Skeletal muscle cell (primary cell): ENCODE data around the gene PACRG.

ENCODE experiments used
- DNase-seq: peaks from one replicate; pipeline ENCODE4 v3.0.0-alpha.2; 2010; ENCODE audit warnings: low read depth
- H3K4me3 ChIP-seq: 2 replicates; pipeline ENCODE4 v1.5.1; 2011; ENCODE audit warnings: low read depth, mild to moderate bottlenecking, control low read depth, low read length, moderate library complexity

The PACRG gene

GRCh38 chr6:162770955-162771354 lies 43.2 kb downstream of the PACRG start:
- H3K4me3 ChIP-seq, result no peak overlapping the region
- DNase-seq, result no peak

DNA sequence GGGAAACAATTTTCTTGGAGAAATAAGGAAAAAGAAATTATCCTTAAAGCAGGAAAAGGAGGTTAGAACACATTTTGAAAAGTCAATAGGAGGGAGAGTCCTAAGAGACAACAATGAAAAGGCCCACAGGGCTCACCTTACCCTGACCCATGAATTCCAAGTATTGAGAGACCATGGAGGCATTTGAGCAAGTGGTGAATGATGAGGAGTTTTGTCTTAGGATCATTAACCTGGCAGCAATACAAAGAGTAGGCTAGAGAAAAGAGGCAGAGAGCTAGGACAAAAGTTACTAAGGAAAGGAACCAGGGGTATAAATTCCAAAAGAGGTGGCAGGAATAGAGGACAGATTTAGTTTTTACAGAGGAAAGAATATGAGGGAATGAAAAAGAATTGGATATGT lies 44.7 kb downstream of the PACRG start:
- no peak for DNase-seq
- no peak overlapping the region for H3K4me3 ChIP-seq

GRCh38 chr6:162773996-162774395 lies 46.2 kb downstream of the PACRG start:
- H3K4me3 ChIP-seq, result no peak overlapping the region
- DNase-seq, result no peak

DNA sequence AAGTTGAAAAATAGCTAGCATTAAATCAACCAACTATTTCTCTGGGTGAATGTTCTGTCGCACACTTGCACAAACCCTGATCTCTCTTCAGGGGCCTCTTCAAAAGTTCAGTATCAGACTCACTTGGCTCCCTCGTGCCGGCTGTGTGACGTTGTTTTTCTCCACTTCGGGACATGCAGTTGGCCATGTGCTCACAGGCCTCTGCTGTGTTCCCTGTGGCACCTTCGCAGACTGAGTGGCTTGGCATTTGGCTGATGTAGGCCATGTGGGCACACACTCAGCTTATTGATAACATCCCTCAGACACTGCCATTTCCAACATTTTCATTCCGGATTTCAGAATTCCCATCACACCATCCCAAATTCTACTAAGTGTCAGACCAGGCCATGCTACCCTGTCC lies 49.3 kb downstream of the PACRG start:
- no peak overlapping the region for H3K4me3 ChIP-seq
- DNase-seq, result no peak

GRCh38 chr6:162778603-162779002 lies 50.8 kb downstream of the PACRG start:
- H3K4me3 ChIP-seq, result no peak overlapping the region
- DNase-seq, result no peak

- DNase-seq, result no peak
- no peak overlapping the region for H3K4me3 ChIP-seq
These were observed 58.0 kb downstream of the PACRG start for GRCh38 chr6:162785632-162786242.

- DNase-seq, result no peak
- no peak overlapping the region for H3K4me3 ChIP-seq
These were observed 70.9 kb downstream of the PACRG start for GRCh38 chr6:162798546-162799266.

DNA sequence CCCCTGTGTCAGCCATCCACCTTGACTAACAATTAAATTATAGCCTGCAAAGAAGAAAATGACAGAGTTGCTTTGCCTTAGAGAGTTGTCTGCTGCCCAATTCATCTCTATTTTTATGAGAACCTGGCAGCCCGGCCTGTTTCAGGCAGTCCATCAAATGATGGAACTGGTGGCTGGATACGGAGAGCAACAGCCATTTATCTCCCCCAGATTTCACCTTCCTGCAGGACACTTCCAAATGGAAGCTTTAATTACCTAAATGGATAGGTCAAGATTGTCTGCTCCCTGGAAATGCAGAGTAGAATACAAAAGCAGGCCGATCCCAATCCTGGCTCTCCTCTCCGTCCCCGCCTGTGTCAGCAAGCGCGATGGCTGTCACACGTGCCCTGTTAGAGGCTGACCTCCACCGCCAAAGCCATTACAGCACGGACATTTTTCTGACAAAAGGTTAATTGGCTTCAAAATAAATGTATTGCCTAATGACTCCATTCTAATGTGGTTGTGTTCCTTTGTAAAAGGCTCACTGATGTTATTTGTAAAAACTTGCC lies 86.7 kb downstream of the PACRG start:
- no peak for DNase-seq
- no peak overlapping the region for H3K4me3 ChIP-seq

GRCh38 chr6:162817196-162817595 lies 89.4 kb downstream of the PACRG start:
- no peak for DNase-seq
- no peak overlapping the region for H3K4me3 ChIP-seq

GRCh38 chr6:162819284-162819683 lies 91.5 kb downstream of the PACRG start:
- DNase-seq, result no peak
- no peak overlapping the region for H3K4me3 ChIP-seq

- no peak for DNase-seq
- no peak overlapping the region for H3K4me3 ChIP-seq
These were observed 93.3 kb downstream of the PACRG start for GRCh38 chr6:162821102-162821501.

DNA sequence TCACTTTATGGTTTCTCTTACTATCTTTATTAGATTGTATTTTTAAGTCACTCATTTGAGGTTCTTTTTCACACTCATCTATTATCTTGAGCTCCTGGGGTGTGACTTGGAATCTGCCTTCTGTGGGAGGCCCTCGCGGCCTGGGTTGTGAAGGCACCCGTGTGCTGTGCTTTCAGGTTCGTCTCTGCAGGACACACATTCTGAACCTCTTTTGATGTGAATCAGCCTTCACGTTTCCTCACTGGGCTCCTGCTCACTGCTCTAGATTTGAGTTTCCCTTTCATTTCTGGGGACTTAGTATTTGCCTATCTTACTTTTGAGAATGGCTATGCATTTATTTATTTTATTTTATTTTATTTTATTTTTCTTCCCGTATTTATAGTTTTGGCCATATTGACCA lies 97.8 kb downstream of the PACRG start:
- DNase-seq, result no peak
- no peak overlapping the region for H3K4me3 ChIP-seq

GRCh38 chr6:162829013-162829742 lies 101.4 kb downstream of the PACRG start:
- DNase-seq, result no peak
- H3K4me3 ChIP-seq, result no peak overlapping the region

- DNase-seq, result no peak
These were observed 106.0 kb downstream of the PACRG start for GRCh38 chr6:162833776-162834175.

DNA sequence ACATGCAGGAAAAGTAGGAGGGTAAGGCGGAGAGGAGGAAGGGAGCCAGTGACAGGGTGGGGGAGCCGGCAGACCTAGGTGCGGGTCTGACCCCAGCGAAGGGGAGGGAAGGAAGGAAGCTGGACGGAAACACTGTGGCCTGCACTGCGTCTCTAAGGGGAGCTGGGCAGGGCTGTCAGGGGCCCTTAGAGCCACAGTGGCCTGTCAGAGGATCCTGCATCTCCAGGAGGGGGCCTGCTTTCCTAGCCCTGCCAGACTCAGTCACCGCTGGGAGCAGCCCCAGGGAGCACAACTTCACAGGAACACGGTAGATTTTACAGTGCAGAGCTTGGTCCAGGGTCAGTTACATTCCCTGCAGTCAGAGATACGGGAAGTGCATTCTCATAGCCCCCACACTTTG lies 118.2 kb downstream of the PACRG start:
- no peak overlapping the region for H3K4me3 ChIP-seq
- no peak for DNase-seq

More at GRCh38 chr6:162833776-162834175, 106.0 kb downstream of the PACRG start:
- H3K4me3 ChIP-seq, result no peak overlapping the region

DNA sequence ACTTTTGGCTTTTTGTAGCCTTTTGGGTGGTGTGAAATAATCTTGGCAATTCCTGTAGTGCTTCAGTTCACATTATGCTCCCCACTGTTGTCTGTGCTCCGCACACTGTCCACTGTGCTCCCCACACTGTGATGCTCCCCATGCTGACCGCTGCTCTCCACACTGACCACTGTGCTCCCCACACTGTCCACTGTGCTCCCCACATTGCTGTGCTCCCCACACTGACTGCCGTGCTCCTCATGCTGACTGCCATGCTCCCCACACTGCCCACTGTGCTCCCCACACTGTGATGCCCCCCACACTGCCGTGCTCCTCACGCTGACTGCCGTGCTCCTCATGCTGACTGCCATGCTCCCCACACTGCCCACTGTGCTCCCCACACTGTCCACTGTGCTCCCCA lies 118.9 kb downstream of the PACRG start:
- no peak for DNase-seq
- H3K4me3 ChIP-seq, result no peak overlapping the region

DNA sequence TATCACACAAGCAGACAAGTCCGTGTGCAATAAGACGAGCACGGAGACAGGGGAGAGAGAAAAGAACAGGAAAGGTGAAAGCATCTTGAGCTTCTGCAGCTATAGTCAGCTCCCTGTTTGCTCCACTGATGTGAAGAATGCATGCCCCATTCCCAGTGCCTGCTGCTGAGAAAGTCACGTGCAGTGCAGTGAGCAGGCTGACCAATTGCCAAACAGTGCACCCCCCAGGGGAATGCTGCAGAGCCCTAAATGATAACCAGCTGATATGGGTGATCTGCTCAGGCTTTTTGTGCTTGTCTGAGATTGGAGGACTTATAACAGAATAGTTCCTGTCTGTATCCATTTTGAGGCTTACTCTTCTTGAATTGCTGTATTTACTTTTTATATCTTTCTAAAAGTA lies 121.5 kb downstream of the PACRG start:
- H3K4me3 ChIP-seq, result no peak overlapping the region
- no peak for DNase-seq

DNA sequence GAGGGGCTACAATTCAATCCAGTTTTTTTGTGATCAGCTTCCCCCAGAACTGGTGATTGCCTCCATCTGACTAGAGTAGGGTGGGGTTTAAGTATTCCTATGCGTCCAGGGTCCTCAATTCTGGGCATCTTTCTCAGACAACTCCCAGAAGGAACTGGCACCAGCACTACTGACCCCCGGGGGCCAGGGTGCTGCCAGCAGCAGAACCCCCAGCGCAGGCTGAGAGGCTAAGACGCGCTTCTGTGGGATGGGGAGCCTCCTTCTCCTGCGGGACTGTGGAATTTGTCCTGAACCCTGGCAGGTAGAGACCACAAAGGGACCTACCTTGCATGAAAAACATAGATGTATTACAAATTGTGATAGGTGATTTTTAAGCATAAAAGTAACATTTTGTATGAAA lies 124.4 kb downstream of the PACRG start:
- H3K4me3 ChIP-seq, result no peak overlapping the region
- DNase-seq, result no peak

- H3K4me3 ChIP-seq, result no peak overlapping the region
- DNase-seq, result no peak
These were observed 125.2 kb downstream of the PACRG start for GRCh38 chr6:162852840-162853577.

GRCh38 chr6:162854228-162854627 lies 126.5 kb downstream of the PACRG start:
- no peak for DNase-seq
- no peak overlapping the region for H3K4me3 ChIP-seq
